NCI-H2227 treated with DMSO at 0.1 percent for 48 hours (cell line): ENCODE results near the gene HOATZ.

Experiments used
- DNase-seq: peaks from one replicate; lab custom pipeline; 2025; lab: John Stamatoyannopoulos, UW

HOATZ gene

DNA sequence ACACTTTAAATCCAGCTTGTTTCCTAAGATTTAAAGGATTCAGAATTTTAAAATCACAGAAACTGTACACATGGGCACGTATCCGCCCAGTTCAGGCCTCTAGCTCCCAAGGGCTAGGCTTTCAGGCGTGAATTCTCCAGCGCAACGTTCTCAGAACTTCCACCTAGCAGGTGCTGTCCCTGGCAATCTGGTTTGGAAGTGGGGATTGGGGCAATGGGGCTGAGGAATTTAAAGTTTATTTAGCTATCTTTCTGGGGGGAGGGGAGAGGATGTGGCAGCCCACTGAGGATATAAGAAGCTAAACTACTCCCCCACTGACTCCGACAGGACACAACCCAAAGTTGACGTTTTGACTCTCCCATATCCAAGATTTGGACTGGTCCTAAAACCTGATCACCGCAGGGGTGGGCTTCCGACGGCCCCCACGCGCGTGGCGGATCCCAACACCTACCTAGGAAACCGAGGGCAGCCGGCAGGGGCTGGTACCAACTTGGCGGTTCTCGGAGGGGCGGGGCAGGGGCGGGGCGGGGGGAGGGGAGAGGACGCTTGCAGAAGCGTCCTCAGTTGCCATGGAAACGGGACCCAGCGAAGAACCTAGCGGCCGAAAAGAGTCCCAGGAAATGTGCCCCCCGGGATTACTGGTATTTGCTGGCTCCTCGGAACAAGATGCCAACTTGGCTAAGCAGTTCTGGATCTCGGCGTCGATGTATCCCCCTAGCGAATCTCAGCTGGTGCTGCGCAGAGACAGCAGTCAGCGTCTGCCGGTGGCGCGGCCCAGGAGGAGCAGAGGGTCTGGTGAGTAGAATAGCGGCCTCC lies at the start of gene HOATZ:
TSS of gene HOATZ (plus strand) at position 563 of the 816 bp plus-strand sequence. CDS start at position 570, 7 bp downstream.
- peak; percentile 29 for DNase-seq

- no peak for DNase-seq
Measured at GRCh38 chr11:111465400-111465799, 49.2 kb upstream of the HOATZ start.

DNA sequence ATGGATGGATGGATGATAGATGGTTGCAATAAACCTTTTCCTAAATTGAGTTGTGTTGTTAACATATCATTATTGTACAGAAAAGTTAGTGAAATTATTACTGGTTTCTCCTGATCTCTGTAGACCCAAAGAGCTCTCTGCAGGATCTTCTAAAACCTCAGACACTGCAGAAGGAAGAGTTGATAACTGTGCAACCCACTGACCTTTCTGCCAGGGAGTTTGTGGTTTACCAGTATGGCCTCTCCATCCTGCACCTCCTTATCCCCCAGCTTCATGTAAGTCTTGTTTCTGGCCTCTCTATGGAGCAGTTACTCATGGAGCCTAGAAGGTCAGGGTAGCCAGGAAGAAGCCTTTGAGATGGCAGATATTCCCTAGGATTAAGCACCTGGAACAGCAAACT lies 48.0 kb upstream of the HOATZ start:
- DNase-seq, result no peak

DNA sequence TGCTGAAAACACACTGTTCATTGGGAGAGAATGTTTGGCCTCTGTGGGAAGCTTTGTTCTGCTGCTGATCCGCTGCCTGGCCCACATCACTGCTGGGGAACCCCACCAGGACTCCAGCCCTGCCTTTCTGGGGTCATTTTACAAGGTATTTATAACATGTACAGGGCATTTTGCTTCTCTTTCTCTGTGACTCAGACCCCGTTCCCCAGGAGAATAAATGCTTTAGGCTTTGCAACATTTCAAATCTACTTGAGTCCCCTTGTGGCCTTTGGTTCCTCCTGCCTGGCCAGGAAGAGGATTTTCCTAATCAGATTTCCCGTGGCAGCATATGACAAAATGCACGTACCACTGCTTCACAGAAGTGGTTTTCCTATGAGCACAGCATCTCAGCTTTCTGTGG lies 45.4 kb upstream of the HOATZ start:
- no peak for DNase-seq

DNA sequence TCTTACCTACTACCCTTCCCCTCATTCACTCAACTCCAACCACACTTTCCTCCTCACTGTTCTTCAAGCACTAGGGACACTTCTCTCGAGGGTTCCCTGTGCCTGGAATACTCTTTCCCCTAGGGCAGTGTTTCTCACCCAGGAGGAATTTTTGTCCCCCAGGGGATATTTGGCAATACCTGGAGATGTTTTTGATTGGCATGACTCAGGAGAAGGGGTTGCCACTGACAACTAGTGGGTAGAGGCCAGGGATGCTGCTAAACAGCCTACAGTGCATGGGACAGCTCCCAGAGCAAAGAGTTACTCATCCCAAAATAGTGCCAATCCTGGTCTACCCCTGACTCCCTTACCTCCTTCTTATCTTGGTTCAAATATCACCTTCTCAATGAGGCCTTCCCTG lies 42.4 kb upstream of the HOATZ start:
- DNase-seq, result no peak

DNA sequence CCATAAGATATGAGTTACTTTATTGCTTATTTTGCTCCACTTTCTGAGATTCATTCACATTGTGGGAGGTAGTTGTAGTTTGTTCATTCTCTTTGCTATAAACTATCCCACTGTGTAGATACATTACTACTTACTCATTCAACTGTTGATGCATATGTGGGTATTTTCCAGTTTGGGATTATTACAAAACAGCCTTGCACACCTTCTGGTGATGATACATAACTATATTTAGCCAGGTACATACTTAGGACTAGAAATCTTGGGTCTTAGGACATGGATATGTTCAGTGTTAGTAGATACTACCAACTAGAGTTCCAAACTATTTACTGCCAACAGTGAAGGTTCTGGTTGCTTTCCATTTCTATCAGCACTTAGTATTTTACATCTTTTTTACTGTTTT lies 40.1 kb upstream of the HOATZ start:
- DNase-seq, result no peak

GRCh38 chr11:111476366-111476765 lies 38.2 kb upstream of the HOATZ start:
- DNase-seq, result no peak

- no peak for DNase-seq
Measured at GRCh38 chr11:111476956-111477355, 37.6 kb upstream of the HOATZ start.

DNA sequence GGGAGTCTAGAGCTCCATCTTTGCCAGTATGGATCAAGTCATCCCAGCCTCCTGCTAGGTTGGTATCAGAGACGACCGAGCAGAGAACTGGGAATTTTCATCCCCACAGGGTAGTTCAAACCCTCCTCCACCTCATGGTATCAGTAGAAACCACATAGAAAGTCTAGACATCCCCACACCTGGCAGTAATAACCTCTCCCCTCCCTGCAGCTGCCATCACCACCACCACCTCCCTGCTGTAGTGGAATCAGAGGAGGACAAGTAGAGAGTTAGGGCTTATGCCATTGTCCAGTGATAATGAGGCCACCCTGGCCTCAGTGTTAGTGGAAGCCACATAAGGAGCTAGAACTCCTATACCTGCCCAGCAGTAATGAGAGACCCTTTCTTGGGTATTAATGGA lies 36.7 kb upstream of the HOATZ start:
- no peak for DNase-seq

DNA sequence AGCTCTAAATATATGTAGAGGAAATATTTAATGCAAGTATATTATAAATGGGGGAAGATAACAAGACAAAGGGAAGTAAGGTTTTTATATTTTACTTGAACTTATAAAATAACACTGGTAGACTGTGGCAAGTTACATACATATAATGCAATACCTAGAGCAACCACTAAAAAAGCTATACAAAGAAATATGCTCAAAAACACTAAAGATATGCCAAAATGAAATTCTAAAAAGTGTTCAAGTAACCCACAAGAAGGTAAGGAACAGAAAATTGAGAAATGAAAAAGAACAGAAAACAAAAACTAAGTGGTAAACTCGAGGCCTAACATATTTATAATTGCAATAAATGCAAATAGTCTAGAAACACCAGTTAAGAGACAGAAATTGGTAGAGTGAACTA lies 34.9 kb upstream of the HOATZ start:
- DNase-seq, result no peak

DNA sequence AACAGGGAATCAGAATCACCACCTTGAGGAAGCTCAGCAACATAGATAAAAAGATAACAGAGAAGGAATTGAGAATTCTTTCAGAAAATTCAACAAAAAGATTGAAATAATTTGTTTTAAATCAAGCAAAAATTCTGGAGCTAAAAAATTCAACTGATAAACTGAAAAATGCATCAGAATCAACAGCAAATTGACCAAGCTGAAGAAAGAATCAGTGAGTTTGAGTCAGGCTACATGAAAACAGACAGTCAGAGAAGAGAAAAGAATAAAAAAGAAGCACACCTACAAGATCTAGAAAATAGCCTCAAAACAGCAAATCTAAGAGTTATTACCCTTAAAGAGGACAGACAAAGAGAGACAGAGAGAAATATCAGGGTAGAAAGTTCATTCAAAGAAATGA lies 31.1 kb upstream of the HOATZ start:
- DNase-seq, result no peak

- no peak for DNase-seq
Measured at GRCh38 chr11:111490496-111490895, 24.1 kb upstream of the HOATZ start.

DNA sequence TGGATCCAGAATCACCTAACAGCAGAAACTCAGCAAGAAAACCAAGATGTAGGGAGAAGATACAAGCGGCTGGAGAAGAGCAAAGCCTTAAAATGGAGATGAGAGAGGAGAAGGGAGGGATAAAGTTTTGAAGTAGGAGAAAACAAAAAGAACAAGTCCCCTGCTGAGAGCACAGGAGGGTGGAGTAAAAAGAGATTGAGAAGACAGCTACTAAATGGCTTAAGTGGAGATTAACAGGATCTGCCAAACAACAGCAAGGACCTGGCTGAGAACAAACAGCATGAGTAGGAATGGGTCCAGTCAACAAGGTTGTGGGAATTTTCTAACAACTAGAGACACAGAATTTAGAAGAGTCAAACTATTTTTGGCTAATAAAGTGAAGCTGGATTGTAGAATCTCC lies 20.5 kb upstream of the HOATZ start:
- DNase-seq, result no peak

DNA sequence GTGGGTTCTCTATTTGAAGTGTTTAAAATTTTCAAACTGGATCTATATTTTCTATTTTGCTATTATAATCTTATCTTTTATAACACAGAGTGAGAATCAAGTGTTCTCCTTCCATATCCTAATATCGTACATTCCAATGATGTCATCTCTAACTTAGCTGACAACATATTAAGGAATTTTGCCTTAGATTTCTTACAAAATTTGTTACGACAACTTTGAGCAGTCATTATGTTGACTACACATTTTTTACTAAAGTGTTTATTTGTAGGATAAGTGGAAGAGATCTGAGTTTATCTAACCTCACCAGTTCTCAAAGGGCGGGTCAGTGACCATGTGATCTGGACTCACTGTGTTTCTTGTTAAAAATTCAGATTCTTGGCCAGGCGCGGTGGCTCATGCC lies 15.1 kb upstream of the HOATZ start:
- DNase-seq, result no peak

GRCh38 chr11:111500481-111500880 lies 14.1 kb upstream of the HOATZ start:
- no peak for DNase-seq

GRCh38 chr11:111502611-111503010 lies 12.0 kb upstream of the HOATZ start:
- DNase-seq, result no peak

GRCh38 chr11:111510311-111510710 lies 4.3 kb upstream of the HOATZ start:
- DNase-seq, result no peak

GRCh38 chr11:111512296-111513239 lies 2.0 kb upstream of the HOATZ start, which contains the start of gene BTG4:
Gene BTG4, minus strand, starts transcription at chr11:111512386. Its CDS starts 13,610 bp downstream, at chr11:111498776.
- peak; percentile 3 for DNase-seq

DNA sequence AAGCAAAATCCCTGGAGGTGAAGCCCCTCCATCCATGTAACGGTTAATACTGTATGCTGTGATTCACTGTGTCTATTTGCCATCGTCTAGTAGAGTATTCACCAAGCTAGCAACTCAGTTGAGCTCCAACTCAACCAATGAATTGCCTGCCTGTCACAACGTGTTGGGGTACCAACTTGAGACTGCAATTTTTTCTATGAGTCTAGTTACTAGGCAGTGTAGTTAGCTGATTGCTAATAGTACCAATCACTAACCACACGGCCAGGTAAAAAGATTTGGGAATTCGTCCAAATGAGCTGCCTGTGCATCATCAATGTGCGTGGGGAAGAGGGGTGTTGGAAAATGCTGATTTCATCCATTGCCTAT lies 1.4 kb upstream of the HOATZ start:
- no peak for DNase-seq

DNA sequence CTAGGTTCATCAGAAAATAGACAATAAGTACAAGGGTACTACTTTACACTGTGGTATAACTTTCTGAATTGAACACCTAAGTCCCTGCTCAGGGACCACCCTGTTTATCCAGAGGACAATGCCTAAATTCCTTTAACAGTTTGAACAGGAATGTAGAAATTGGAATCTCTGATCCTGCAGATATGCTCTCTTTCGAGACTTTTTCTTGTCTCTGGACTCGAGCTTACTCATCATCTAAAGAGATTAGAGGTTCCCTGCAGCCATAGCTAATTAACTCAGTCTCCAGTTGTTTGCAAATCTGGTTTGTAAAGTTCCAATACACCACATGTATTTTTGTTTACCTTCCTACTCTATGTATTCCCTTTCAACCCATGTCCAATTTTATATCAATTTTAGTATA lies 1.0 kb downstream of the HOATZ start:
- DNase-seq, result no peak

GRCh38 chr11:111518668-111519067 lies 4.1 kb downstream of the HOATZ start:
- no peak for DNase-seq

- DNase-seq, result no peak
Measured at GRCh38 chr11:111520560-111520959, 6.0 kb downstream of the HOATZ start.

DNA sequence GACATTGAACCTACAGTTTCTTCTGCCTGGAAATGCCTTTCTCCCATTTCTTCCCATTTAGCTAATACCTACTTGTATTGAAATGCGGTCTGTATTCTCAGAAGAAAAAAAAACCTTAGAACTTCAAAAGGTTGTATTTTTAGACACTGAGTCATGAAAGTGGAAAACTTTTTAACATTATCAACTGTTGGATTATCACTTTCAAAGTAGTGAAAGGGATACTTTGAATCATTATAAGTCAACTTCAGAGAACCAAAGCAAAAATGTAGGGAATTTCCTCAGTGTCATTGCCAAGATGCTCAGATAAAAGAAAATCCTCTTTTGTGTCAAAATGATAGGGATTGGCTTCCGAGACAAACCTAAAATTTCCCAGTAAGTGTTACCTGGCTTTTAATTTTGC lies 6.6 kb downstream of the HOATZ start:
- no peak for DNase-seq
